ENCODE results near the gene MMP17.

Gene MMP17

GRCh38 chr12:131850856-131851559 is 22.8 kb downstream of the MMP17 start:
- no peak for DNase-seq (ENCODE audit: low read depth in 3 of 3)

DNA sequence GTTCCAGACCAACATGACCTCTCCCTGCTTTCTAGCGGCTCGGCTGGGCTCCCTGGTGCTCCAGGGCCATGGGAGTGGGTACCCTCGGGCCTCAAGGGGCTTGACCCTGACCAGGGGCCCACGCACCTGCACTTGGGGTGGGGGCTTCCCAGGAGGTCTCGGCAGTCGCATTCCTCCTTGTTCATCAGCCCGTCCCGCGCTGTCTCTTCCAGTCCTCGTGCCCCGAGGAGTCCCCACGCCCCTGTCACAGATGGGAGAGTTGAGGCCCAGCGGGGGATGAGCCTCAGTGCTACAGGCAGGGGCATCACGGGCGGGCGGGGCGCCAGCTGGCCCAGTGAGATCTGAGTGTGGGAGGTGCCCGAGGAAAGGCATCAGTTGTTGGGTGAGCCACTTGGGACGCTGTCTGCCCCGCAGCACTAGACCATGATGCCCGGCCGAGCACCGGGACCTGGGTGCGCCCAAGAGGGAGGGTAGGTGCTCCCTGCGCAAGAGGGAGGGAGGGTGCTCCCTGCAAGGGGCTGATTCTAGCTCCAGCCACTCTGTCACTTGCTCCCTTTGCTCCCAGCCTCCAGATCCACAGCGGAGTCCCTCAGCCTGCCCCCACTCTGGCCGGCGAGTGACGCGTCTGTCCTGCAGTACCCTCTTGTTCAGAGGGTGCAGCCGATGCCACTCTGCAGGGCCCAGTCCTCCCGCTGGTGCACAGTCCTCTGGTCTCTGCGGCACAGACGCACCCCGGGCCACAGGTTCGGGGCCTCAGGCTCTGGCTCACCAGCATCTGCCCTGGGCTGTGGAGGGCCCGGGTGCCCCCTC is 23.8 kb downstream of the MMP17 start:
- DNase-seq (ENCODE audit: low read depth in 3 of 3), result no peak

DNA sequence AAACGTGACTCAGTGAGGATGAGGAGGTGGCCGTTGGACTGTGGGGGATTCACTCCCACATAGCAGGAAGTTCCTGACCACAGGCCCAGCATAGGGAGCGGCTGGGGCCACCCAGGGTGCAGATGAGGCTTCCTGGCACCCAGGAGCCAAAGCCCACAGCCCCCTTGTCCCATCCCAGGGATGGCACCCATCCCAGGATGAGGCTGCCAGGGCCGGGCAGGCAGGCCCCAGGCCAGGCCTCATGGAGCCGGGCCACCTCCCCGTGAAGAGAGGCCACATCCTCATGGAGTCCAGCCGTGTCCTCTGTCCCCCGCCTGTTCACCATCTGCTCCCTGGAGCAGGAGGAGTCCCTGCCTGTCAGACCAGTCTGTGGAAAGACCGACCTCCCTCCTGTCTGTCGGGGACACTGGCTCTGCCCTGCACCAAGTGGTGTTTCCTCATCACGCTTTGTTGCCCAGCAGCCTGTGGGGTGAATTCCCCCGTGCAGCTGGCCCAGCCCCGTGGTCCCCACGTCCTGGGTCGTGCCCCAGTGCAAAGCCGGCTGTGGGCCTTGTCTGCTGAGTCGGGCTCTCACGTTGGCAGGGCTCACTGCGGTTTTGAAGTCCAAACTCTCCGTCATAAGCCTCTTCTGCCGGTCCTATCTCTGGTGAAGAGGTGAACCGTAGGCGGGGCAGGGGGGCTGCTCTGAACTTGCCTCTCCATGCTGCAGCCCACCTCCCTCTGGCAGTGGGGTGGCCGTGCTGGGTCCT is 24.5 kb downstream of the MMP17 start:
- no peak for DNase-seq (ENCODE audit: low read depth in 3 of 3)

DNA sequence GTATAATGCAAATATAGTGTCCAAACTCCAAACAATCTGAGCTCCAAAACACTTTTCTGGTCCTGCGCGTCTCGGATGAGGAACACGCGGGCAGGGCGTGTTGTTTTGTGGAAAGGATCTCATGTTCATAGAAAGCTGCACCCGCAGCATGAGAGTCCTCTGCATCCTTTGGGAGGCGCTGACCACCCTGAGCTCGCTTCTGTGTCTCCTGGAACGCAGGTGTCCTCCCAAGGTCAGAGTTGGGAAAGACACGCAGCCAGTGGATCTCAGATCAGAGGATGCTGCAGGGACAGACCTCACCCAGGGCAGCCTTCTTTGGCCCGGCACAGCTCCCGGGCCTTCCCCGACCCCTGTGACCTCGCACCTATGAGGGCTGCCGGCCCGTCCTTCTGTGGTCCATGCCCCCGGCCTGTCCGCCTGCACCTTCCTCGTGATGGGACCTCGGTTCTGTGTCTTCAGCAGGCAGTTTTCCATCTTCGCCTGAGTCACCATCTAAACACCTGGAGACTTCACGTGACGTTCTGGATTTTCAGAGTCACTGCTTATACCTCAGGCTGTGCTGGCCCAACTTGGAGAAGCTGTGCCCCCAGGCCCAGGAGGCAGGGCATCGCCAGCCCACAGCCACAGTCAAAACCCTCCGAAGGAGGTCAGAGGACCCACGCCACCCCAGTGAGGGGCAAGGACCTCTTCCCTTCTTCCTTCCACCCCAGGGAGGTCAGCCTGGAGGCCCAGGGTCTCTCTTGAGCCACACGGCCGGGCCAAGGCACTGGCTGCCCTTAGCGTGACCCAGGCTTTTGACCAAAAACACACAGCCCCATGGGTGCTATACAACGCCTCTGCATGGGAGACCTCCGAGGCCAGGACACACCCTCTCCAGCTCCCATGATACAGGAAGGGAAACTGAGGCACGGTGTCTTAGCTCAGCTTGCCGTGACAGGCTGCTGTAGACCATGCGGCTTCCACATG is 25.9 kb downstream of the MMP17 start:
- no peak for DNase-seq (ENCODE audit: low read depth in 3 of 3)

GRCh38 chr12:131854861-131855476 is 26.8 kb downstream of the MMP17 start:
- no peak for DNase-seq (ENCODE audit: low read depth in 3 of 3)

- no peak for DNase-seq (ENCODE audit: low read depth in 3 of 3)
These were observed 27.4 kb downstream of the MMP17 start for GRCh38 chr12:131855521-131856142.

GRCh38 chr12:131856366-131857097 is 28.3 kb downstream of the MMP17 start:
- no peak for DNase-seq (ENCODE audit: low read depth in 3 of 3)

DNA sequence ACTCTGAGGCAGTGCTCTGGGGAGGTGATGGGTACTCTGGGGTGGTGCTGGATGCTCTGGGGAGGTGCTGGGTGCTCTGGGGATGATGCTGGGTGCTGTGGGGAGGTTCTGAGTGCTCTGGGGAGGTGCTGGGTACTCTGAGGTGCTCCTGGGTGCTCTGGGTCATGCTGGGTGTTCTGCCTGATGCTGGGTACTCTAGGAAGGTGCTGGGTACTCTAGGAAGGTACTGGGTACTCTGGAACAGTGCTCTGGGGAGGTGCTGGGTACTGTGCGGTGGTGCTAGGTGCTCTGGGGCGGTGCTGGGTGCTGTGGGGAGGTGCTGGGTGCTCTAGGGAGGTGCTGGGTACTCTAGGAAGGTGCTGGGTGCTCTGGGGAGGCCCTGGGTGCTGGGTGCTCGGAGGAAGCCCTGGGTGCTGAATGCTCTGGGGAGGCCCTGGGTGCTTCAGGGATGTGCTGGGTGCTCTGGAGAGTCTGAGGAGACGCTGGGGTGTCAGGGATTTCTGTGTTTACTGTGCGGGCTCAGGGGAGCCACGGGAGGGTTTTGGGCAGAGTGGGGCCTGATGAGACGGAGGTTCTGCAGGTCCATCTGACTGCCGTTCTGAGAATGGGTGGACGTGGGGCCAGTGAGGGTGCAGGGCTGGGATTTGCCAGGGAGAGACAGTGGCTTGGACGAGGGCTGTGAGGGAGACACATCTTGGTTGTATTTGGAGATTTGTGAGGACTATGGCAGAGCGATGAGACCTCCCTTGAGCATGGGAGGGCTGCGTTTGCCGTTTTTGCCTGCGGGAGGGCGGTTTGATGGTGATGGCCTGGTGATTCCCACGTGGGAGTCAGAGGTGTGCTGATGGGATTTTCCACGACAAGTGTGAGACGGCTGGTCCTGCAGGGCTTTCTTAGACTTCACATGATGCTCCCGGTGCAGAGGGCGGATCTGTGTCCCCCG is 30.0 kb downstream of the MMP17 start:
- no peak for DNase-seq (ENCODE audit: low read depth in 3 of 3)

- no peak for DNase-seq (ENCODE audit: low read depth in 3 of 3)
These were observed 32.5 kb downstream of the MMP17 start for GRCh38 chr12:131860472-131861260.

GRCh38 chr12:131861261-131862083 is 33.3 kb downstream of the MMP17 start:
- DNase-seq (ENCODE audit: low read depth in 3 of 3), result no peak

GRCh38 chr12:131862084-131862441 is 33.9 kb downstream of the MMP17 start:
- no peak for DNase-seq (ENCODE audit: low read depth in 3 of 3)

DNA sequence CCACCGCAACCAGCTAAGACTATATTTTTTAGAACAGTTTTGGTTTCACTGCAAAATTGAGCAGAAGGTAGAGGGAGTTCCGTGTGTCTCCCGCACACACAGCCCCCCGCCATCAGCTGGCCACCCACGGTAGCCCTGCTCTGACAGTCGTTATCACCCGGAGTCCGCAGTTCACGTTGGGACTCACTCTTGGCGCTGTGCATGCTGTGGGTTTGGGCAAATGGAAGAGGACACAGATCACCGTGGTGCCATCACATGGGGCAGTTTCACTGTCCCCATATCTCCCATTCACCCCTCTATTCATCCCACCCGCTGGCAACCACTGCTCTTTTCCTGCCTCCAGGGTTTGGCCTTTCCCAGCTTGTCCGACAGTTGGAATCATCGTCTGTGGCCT is 34.4 kb downstream of the MMP17 start:
- DNase-seq (ENCODE audit: low read depth in 3 of 3), result no peak

DNA sequence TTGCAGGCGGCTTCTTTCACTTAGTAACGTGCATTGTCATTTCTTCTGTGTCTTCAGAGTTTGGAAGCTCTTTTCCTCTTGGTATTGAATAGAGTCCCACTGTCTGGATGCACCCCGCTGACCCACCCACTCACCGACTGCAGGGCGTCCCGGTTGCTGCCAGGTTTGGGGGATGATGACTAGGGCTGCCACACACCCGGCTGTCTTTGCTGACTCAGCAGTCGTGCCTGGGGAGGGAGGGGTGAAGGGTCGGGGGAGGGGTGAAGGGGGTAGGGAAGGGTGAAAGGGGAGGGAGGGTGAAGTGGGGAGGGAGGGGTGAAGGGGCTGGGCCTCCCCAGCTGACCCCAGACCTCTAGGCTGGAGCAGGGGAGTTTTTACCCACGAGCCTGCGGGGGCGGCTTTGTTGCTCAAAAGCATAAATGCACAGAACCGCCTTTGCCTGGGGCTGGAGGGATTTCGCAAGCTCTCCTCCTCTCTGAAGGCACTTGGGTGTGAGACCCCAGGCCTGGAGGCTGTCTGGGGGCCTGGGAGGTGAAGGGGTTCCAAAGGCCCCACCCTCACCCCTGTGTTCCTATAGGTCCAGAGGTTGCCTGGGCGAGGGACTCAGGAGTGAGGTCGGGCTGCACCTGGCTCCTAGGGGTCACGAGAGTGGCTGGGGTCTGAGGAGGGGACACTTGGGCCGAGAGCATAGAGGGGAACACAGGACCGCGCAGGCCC is 35.0 kb downstream of the MMP17 start:
- DNase-seq (ENCODE audit: low read depth in 3 of 3), result no peak

GRCh38 chr12:131863711-131864396 is 35.7 kb downstream of the MMP17 start:
- DNase-seq (ENCODE audit: low read depth in 3 of 3), result no peak

DNA sequence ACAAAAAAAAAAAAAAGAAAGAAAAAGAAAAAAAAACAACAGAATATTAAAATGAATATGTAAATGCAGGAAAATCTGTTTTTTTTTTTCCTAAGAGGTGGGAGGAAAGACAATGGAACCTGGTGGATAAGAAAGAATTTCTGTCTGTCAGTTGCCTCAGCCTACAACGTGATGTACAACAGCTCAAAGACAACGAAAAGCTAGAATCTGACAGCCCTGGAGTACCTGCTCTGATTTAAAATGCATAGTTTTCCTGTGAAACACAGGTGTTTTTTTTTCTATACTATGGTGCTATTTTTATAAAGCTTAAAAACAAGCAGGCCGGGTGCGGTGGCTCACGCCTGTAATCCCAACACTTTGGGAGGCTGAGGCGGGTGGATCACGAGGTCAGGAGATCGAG is 36.3 kb downstream of the MMP17 start:
- DNase-seq (ENCODE audit: low read depth in 3 of 3), result no peak

Data from stimulated activated CD4-positive, alpha-beta T cell treated with anti-CD3 and anti-CD28 coated beads, TNF-alpha, amount 100 ng/mL, for 48 hours (primary cell).